ENCODE measurements around the gene ABHD6. TPM values are rescaled to one million over a fixed set of nuclear protein-coding genes. Genes with fewer than 3 reads are reported as not detected.

Gene ABHD6
- total RNA-seq, 4 donors from 2014 or later: 18.8 to 29.7 (median 19.5) TPM

- H3K9me3 ChIP-seq: no peaks in the 10 kb centered on the region
- WGBS, 2 donors: 73% methylated on average over 9 of the region's 9 CpGs
- TF ChIP-seq EP300 (IDR thresholded peaks at IDR 0.05) (no peak), CTCF (IDR thresholded peaks at IDR 0.05) (no peak), POLR2A (IDR thresholded peaks at IDR 0.05) (no peak)
- H3K27ac ChIP-seq: no peak overlapping the region
- H3K27me3 ChIP-seq: no peaks in the 10 kb centered on the region
- H3K36me3 ChIP-seq: peaks cover 0 to 48% (median 0%) of the 10 kb centered on the region in 3 donors
- peaks cover 0 to 7% (median 0%) of the 10 kb centered on the region in 4 donors for H3K4me1 ChIP-seq
- no peak overlapping the region for H3K4me3 ChIP-seq
- no peak for DNase-seq (ENCODE audit: low spot score in 2 of 2)
Measured at GRCh38 chr3:58291671-58292338, 54.2 kb downstream of the ABHD6 start.

GRCh38 chr3:58292866-58293265 is 55.3 kb downstream of the ABHD6 start:
- TF ChIP-seq EP300 (IDR thresholded peaks at IDR 0.05) (no peak), POLR2A (IDR thresholded peaks at IDR 0.05) (no peak), CTCF (IDR thresholded peaks at IDR 0.05) (no peak)
- Histone ChIP-seq H3K4me3 (no peak overlapping the region), H3K36me3 (peaks cover 0 to 38% (median 0%) of the 10 kb centered on the region in 3 donors), H3K4me1 (no peaks in the 10 kb centered on the region), H3K9me3 (no peaks in the 10 kb centered on the region), H3K27ac (no peak overlapping the region), H3K27me3 (no peaks in the 10 kb centered on the region)
- no peak for DNase-seq (ENCODE audit: low spot score in 2 of 2)
- 76 to 80% methylated on average over 10 of the region's 10 CpGs for WGBS, 2 donors

GRCh38 chr3:58293516-58293915 is 55.9 kb downstream of the ABHD6 start:
- H3K36me3 ChIP-seq: peaks cover 0 to 31% (median 0%) of the 10 kb centered on the region in 3 donors
- H3K4me1 ChIP-seq: no peaks in the 10 kb centered on the region
- H3K4me3 ChIP-seq: no peak overlapping the region
- 68 to 71% methylated on average over 9 of the region's 9 CpGs for WGBS, 2 donors
- H3K27ac ChIP-seq: no peak overlapping the region
- DNase-seq (ENCODE audit: low spot score in 2 of 2): no peak
- TF ChIP-seq EP300 (IDR thresholded peaks at IDR 0.05) (no peak), POLR2A (IDR thresholded peaks at IDR 0.05) (no peak), CTCF (IDR thresholded peaks at IDR 0.05) (no peak)
- no peaks in the 10 kb centered on the region for H3K9me3 ChIP-seq
- no peaks in the 10 kb centered on the region for H3K27me3 ChIP-seq

- no peak for DNase-seq (ENCODE audit: low spot score in 2 of 2)
- 24 to 36% methylated on average over 5 of the region's 5 CpGs for WGBS, 2 donors
- H3K27me3 ChIP-seq: no peaks in the 10 kb centered on the region
- TF ChIP-seq CTCF (IDR thresholded peaks at IDR 0.05): no peak
- TF ChIP-seq POLR2A (IDR thresholded peaks at IDR 0.05): no peak
- no peak for TF ChIP-seq EP300 (IDR thresholded peaks at IDR 0.05)
- H3K4me3 ChIP-seq: no peak overlapping the region
- H3K36me3 ChIP-seq: peaks cover 0 to 26% (median 0%) of the 10 kb centered on the region in 3 donors
- no peak overlapping the region for H3K27ac ChIP-seq
- H3K4me1 ChIP-seq: no peaks in the 10 kb centered on the region
- H3K9me3 ChIP-seq: no peaks in the 10 kb centered on the region
Measured at GRCh38 chr3:58296269-58296668, 58.7 kb downstream of the ABHD6 start.

- no peak overlapping the region for H3K27ac ChIP-seq
- H3K27me3 ChIP-seq: no peaks in the 10 kb centered on the region
- H3K9me3 ChIP-seq: no peaks in the 10 kb centered on the region
- 71 to 74% methylated on average over 6 of the region's 6 CpGs for WGBS, 2 donors
- H3K4me3 ChIP-seq: no peak overlapping the region
- no peak for DNase-seq (ENCODE audit: low spot score in 2 of 2)
- H3K4me1 ChIP-seq: no peaks in the 10 kb centered on the region
- no peak for TF ChIP-seq CTCF (IDR thresholded peaks at IDR 0.05)
- peaks cover 0 to 26% (median 0%) of the 10 kb centered on the region in 3 donors for H3K36me3 ChIP-seq
Measured at GRCh38 chr3:58296843-58297242, 59.3 kb downstream of the ABHD6 start.

Data from tibial nerve (tissue), 4 donors.